Measurements from ENCODE around the gene KHDC1. TPM values are rescaled to one million over a fixed set of nuclear protein-coding genes. Genes with fewer than 3 reads are reported as not detected.
"Not testable (repeated sequence)": the region's sequence is repeated elsewhere in the genome, so short reads cannot be mapped to it uniquely, and the experiment has no call there.

KHDC1 gene, protein sequence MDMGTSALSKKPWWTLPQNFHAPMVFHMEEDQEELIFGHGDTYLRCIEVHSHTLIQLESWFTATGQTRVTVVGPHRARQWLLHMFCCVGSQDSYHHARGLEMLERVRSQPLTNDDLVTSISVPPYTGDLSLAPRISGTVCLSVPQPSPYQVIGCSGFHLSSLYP
- under 0.01 TPM in 2 replicates for total RNA-seq

DNA sequence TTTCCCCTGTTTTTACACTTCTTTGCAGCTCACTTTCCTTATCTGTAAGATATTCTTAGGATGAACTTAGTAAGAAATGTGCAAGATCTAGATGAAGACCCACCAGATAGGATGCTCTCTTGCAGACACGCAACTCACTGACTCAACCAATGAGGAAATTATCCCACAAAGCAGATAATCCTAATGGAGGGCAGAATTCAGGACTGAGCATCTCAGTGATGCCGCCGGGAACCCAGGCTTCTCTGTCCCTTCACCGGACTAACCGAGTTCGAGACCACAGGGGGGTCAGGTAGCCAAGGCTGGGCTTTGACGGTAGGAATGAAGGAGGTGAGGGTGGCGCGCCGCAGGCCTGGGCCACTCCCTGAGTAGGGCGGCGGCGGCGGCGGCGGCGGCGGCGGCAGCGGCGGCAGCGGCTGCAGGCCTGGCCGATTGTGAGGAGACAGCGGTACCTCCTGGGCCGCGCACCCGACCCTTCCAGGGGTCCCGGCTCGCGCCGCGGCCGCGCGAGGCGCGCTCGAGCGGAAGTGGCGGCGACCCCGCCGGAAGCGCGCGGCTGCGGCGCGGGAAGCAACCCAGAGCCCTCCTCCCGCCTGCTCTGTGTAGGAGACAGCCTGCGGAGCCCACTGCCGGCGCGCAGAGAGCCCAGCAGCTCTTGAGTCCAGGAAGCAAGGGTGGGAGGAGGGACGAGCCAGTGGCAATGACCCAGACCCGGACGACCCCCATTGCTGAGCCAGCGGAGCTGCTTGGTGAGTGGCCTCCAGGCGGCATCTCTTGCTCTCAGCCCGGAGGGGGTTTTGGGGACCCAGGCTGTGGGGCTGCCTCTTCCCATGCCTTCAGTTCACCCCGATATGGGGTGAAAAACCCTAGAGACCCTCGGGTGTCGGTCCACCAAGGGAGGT, at the start of gene KHDC1:
Gene KHDC1, minus strand, starts transcription at position 526 of the 899 bp plus-strand sequence. CDS start 20,679 bp downstream, outside the sequence.
- DNase-seq (ENCODE audit: low read depth in 2 of 2), result peak in 1 of 2 donors; percentile 30

DNA sequence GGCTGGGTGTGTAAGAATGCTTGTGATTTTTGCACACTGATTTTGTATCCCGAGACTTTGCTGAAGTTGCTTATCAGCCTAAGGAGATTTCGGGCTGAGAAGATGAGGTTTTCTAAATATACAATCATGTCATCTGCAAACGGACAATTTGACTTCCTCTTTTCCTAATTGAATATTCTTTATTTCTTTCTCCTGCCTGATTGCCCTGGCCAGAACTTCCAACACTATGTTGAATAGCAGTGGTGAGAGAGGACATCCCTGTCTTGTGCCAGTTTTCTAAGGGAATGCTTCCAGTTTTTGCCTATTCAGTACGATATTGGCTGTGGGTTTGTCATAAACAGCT, 47.5 kb upstream of the KHDC1 start:
- not testable (repeated sequence) for DNase-seq (ENCODE audit: low read depth in 2 of 2)

DNA sequence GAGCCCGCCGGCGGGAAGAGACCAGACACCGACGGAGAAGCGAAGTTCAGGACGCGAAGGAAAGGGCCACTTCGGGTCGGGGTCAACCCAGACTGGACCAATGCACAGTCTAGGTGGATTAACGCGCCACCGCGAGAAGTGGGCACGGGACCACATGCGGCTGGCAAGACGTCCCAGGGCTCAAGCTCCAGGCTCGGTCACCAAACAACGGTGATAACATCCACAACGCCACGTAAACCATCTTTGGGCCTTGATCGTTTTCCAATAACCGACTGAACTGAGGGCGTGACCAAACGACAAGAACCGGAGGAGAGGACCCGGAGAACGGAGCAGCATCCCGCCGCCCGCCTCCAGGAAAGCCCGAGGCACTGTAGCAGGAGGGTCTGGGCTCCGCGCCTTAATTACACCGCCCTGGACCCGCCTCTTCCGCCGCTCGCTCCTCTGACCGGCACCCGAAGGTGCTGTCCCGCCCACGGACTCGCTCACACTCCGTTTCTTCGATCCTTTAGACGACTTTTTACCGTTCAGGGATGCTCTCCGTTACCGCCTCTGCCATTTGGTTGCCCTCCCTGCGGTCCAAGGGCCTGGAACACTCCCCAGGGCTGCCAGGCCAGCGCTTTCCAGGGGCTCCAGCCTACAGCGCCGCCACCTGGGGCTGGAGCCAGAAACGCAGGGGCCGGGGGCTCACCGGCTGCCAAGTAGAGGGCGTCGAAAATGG, 46.9 kb upstream of the KHDC1 start:
- peak in 1 of 2 donors; percentile 44 for DNase-seq (ENCODE audit: low read depth in 2 of 2)

DNA sequence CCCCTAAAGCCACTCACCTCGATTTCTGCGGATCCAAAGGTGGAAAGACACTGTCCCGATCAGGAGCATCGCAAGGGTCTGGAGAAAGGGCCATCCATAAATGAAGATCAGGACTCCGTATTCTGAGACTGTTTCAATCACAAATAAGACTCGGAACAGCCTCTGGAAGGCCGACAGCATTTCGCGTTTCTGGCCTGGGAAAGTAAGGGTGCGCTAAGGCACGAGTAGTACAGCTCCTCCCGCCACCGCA, 46.5 kb upstream of the KHDC1 start:
- DNase-seq (ENCODE audit: low read depth in 2 of 2), result no peak

DNA sequence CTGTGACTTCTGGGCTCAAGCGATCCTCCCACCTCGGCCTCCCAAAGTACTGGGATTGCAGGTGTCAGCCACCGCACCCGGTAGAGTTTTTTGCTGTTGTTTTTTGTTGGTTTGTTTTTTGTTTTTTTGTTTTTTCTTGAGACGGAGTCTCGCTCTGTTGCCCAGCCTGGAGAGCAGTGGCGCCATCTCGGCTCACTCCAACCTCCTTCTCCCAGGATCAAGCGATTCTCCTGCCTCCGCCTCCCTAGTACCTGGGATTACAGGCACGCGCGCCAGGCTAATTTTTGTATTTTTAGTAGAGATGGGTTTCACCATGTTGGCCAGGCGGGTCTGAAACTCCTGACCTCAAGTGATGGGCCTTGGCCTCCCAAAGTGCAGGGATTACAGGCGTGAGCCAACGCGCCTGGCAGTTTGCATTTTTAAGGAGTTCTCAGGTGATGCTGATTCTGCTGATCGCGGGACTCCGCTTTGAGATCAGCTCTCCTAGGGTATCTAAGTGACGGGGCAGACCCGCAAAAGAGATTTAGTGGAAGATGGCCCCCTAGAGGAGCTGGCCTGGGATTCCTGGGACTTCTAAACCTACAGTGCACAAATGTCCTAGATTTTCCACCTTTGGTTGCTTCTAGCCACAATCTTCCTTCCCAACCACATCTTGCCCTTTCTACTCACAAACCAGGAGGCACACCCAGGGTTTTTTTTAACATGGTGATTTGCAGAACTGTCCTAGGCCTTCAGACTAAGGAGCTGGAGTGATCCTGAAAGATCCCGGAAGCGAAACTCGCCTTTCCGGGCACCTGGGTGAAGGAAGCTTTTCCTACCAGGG, 45.9 kb upstream of the KHDC1 start:
- no peak for DNase-seq (ENCODE audit: low read depth in 2 of 2)

DNA sequence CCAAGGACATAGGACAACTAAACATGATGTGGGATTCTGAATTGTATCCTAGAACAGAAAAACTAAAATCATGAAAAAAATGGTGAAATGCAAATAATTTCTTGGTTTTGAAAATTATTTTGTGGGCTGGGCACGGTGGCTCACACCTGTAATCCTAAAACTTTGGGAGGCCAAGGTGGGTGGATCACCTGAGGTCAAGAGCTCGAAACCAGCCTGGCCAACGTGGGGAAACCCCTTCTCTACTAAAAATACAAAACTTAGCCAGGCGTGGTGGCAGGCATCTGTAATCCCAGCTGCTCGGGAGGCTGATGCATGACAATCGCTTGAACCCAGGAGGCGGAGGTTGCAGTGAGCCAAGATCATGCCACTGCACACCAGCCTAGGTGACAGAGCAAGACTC, 40.8 kb upstream of the KHDC1 start:
- DNase-seq (ENCODE audit: low read depth in 2 of 2), result not testable (repeated sequence)

DNA sequence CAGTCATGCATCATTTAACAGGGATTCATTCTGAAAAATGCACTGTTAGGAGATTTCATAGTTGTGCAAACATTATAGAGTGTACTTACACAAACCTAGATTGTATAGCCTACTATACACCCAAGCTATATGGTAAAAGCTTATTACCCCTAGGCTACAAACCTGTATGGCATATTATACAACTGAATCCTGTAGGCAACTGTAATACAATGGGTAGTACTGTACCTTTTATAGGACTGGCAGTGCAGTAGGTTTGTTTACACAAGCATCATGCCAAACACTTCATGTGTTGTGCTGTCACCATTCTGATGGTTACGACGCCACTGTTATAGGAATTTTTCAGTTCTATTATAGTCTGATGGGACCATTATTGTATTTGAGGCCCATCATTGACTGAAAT, 39.3 kb upstream of the KHDC1 start:
- DNase-seq (ENCODE audit: low read depth in 2 of 2), result no peak

DNA sequence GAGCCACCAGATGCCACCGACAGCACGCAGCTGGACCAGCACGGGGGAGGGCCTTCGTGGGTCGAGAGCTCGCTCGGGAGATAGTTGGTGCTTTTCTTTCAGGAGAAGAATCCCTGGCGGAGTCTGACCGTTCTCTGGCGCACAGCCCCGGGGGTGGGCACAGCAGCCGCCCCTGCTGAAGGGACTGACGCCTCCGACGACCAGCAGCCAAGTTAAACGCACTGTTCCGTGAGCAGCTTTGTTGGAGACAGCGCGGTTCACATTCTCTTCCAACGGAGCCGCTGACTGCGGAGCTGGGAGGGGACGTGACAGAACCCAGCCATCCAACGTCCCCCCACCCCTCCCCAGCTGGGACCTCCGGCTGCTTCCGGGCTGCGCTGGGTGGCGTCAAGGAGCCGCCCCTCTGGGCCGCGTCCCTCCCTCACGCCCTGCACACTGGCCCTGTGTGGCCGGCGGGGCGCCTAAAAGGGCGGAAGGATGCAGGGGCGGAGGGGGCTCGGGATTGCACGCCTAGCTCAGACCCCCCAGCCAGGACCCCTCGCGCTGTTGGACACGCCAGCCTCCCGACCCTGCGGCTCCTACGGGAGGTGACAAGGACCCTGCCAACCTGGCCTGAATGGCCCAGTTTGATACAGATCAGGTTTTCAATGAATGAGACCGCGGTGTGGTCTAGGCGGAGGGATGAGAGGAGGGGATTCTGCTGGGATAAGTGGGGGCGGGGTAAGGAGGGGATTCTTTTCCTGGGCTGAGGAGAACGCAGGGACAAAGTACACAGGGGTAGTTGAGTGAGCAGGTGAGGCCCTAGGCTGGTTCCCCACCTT, 36.4 kb upstream of the KHDC1 start:
- no peak for DNase-seq (ENCODE audit: low read depth in 2 of 2)

DNA sequence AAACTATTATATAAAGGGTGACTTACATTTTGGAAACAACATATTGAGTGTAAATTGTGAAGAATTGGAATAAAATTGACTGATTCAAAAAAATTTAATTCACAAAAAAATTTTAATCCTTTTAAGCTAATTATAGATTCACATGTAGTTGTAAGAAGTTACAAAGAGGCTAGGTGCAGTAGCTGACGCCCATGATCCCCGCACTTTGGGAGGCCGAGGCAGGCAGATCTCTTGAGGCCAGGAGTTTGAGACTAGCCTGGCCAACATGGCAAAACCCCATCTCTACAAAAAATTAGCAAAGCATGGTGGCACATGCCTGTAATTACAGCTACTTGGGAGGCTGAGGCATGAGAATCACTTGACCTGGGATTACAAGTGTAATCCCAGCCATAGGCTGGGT, 30.3 kb upstream of the KHDC1 start:
- no peak for DNase-seq (ENCODE audit: low read depth in 2 of 2)

DNA sequence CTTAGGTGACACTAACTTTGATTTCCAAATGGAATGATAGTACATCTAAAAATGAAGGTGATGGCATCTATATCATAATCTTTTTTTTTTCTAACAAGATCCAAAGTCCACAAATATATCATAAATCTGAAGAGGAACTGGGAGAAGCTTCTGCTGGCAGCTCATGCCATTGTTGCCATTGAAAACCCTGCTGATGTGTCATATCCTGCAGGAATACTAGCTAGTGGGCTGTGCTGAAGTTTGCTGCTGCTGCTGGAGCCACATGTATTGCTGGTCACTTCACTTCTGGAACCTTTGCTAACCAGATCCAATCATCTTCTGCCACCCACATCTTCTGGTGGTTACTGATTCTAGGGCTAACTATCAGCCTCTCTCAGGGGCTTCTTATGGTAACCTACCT, 27.4 kb upstream of the KHDC1 start:
- DNase-seq (ENCODE audit: low read depth in 2 of 2), result peak; percentile 9 to 74

DNA sequence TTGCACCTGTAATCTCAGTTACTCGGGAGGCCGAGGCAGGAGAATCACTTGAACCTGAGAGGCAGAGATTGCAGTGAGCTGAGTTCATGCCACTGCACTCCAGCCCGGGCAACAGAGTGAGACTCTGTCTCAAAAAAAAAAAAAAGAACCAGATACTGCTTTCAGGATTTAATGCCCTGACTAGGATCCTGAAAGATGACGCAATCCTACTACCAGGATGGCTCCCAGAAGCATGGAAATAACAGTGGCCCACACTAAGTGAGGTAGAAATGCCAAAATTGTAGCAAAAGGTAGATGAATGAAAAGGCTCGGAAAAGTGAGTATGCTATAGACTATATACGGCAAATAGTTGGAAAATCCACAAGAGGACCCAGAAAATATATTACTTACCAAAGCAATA, 23.8 kb upstream of the KHDC1 start:
- DNase-seq (ENCODE audit: low read depth in 2 of 2), result no peak

DNA sequence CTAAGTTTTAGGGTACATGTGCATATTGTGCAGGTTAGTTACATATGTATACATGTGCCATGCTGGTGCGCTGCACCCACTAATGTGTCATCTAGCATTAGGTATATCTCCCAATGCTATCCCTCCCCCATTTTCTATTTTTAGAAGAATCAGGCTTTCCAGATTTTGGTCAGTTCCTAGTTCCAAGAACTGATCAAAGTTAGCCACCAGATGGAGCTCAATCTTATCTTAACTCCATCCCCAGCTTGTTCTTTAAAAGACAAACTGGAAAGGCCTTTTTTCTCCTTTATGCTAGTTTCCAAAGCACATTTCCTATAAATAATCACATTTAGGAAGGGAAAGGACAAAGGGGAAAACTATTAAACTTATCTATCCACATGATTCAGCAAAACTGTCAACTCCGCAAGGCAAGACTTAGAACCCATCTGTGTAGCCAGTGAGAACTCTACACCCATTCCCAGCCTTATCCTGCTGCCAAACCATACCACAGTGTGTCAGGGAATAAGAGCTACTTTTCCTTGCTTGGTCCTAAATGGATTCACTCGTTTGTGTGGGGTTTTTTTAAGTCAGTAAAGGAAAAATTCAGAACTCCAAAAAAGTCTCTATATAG, 22.8 kb upstream of the KHDC1 start:
- peak; percentile 28 to 62 for DNase-seq (ENCODE audit: low read depth in 2 of 2)

DNA sequence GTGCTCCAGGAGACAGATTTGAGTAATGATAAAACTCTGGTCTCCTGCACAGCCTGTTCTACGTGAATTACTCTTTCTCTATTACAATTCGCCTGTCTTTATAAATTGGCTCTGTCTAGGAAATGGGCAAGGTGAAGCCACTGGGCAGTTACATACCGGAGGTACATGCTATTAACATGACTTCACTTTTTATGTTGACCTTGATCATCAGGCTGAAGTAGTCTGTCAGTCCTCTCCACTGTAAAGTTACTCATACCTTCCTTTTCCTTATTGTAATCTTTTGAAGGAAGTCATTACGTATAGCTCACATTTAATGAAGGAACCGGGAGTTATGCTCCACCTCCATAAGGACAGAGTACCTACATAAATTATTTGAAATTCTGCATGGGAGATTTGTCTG, 19.9 kb upstream of the KHDC1 start:
- peak in 1 of 2 donors; percentile 54 for DNase-seq (ENCODE audit: low read depth in 2 of 2)

DNA sequence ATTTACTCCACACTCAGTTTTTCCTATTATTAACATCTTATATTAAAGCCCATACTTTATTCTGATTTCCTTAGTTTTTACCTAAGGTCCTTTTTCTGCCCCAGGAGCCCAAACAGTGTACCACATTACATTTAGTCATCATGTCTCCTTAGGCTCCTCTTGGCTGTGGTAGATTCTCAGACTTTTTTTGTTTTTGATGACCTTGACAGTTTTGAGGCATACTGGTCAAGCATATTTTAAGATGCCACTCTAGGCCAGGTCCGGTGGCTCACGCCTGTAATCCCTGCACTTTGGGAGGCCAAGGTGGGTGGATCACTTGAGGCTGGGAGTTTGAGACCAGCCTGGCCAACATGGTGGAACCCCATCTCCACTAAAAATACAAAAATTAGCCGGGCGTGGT, 18.7 kb upstream of the KHDC1 start:
- DNase-seq (ENCODE audit: low read depth in 2 of 2), result not testable (repeated sequence)

DNA sequence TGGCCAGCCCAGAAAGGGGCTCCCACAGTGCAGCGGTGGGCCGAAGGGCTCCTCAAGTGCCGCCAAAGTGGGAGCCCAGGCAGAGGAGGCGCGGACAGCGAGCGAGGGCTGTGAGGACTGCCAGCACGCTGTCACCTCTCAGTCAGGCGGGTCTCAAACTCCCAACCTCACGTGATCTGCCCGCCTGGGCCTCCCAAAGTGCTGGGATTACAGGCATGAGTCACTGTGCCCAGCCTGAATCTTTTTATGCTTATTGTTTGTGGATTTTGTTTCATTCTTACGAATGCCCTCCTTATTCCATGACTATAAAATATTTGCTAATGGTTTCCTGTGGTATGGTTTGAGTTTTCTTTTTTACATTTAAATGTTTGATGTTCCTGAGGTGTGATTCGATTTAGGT, 6.3 kb upstream of the KHDC1 start:
- not testable (repeated sequence) for DNase-seq (ENCODE audit: low read depth in 2 of 2)

DNA sequence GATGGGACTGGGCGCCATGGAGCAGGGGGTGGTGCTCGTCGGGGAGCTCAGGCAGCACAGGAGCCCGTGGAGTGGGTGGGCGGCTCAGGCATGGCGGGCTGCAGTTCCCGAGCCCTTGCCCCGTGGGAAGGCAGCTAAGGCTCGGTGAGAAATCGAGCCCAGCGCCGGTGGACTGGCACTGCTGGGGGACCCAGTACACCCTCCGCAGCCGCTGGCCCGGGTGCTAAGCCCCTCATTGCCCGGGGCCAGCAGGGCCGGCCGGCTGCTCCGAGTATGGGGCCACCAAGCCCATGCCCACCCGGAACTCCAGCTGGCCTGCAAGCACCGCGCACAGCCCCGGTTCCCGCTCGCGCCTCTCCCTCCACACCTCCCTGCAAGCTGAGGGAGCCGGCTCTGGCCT, 5.9 kb upstream of the KHDC1 start:
- DNase-seq (ENCODE audit: low read depth in 2 of 2), result not testable (repeated sequence)

DNA sequence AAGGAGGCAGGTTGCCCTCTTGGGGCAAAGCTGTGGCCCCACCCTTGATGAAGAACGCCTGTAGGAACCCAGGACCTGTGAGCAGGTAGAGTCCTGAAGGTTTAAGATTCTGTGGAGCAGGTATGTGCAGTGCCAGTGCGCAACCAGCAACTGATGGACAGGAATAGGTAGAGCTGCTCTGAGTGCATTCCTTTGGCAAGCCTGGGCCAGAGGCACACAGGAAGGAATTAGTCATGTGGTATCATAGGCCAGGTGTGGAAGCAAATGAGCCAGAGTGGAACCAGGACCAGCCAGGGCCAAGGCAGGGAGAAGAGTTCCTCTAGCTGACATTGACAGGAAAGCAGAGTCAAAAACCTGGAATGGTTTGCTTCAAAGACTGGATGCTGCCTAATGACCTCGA, 1.4 kb upstream of the KHDC1 start:
- DNase-seq (ENCODE audit: low read depth in 2 of 2), result no peak

DNA sequence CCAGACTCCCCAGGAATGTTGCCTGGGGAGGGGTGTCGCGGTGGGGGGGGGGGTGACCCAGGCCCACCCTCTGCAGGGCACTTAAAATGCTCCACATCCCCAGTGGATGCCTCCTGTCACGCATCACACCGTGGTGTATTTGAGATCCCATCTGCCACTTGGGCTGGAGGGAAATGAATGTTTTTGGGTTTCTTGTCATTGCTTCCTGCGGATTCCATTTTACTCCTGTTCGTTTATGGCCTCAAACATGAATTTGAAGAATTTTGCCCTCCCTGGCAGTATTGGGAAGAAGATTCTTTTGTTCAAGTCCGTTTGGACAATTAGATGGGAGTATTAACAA, 544 bp upstream of the KHDC1 start:
- DNase-seq (ENCODE audit: low read depth in 2 of 2), result no peak

DNA sequence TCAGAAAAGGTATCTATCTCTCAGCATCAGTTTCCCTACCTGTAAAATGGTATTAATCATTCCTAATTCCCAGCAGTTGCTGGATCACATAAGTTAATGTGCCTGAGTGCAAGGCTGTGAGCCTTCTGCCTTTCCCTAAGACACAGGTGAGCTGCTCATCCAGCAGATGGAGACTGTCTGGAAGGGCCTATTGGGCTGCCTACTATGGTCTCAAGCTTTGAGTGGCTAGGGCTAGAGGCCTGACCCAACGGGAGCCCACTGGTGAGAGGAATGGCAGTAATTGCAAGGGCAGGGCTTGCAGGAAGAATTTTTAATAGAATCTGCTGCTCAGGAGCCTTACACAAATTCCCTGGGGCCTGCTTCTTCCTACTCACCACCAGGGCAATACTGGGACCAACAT, 4.3 kb downstream of the KHDC1 start:
- DNase-seq (ENCODE audit: low read depth in 2 of 2), result no peak

DNA sequence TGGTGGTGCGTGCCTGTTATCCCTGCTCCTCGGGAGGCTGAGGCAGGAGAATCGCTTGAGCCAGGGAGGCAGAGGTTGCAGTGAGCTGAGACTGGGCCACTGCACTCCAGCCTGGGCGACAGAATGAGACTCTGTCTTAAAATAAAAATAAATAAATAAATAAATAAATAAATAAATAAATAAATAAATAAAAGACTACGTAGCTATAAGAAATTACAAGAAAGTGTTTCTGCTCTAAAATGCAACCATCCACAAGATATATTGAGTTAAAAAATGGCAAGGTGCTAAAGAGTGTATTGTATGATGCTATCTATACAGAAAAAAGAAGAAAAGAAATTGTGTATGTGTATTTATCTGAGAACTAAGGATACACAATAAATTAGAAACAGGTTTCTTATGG, 8.7 kb downstream of the KHDC1 start:
- not testable (repeated sequence) for DNase-seq (ENCODE audit: low read depth in 2 of 2)

DNA sequence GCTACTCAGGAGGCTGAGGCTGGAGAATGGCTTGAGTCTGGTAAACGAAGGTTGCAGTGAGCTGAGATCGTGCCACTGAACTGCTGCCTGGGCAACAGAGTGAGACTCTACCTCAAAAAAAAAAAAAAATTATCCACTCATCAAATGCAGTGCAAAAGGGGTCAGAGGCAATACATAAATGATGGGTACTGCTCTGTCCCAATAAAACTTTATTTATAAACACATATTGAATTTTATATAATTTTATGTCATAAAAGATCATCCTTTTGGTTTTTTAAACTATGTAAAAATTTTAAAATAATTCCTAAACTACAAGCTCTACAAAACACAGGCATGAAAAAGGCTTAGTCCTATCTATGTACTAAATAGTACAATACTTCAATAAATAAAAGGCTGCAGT, 10.3 kb downstream of the KHDC1 start:
- no peak for DNase-seq (ENCODE audit: low read depth in 2 of 2)
